Uterus (tissue), 2 donors: ENCODE measurements around the gene SLFN5.

Source experiments
- CTCF ChIP-seq, 4 experiments: fragments of 200-600 bp in 2 of 4; fragments of 450-650 bp in 2 of 4; sonication (generic) in 2 of 4; IDR thresholded peaks; one replicate each; pipeline ENCODE4 v1.5.1; 2016 to 2019; ENCODE audit warnings: antibody characterized with exemption in 4 of 4, mild to moderate bottlenecking in 2 of 4, moderate library complexity in 1 of 4
- POLR2A ChIP-seq, 2 donors: fragments of 450-650 bp; IDR thresholded peaks; one replicate each; pipeline ENCODE4 v1.6.1; 2016; ENCODE audit warnings: antibody characterized with exemption in 2 of 2, mild to moderate bottlenecking in 1 of 2, moderate library complexity in 1 of 2

DNA sequence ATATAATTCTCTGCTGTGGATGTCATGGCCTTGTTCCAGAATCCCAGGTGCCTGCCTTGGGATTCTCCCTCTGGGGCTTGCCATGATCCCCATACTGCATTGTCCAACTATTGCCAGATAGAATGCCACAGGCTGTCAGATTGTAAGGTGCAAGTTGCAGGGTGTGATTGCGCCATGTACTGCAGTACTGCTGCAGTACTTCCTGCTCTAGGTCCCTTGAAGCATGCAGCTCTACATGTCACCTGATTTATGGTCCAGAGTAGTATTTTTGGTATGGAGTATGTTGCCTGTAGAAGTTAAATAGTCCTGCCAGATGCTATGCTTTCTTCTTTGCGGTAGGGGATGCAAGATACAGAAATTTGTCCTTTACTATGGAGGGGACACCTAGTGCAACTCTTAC, 7.0 kb upstream of the SLFN5 start:
- no peak for TF ChIP-seq CTCF (IDR thresholded peaks at IDR 0.05)
- no peak for TF ChIP-seq POLR2A (IDR thresholded peaks at IDR 0.05)
